Measurements from ENCODE around the gene MINAR2. TPM values are rescaled to one million over a fixed set of nuclear protein-coding genes. Genes with fewer than 3 reads are reported as not detected.

The MINAR2 gene
- total and polyA plus RNA-seq, 12 donors, result 0.03 to 0.39 TPM; not detected in 10

DNA sequence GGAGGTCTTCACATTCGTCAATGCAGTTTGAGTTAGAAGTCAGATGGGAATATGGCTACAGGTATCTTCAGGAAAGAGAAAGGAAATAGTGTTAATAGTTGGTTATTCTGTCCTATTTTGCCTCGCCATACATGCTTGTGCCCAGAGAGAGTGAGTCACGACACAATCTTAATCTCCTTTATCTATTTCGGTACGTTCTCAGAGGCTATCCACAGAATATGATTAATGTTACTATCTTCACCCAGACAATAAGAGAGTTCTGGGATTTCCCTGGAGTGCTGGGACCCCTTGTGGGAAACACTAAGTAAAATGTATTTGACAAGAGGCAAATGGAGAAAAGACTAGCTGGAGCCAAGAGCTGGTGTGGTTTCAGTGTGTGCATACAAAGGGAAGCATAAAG is 25.5 kb downstream of the MINAR2 start:
- WGBS, 4 donors, result 44 to 68% (median 56%) methylated on average over 5 of the region's 5 CpGs
- Histone ChIP-seq H3K9me3 (replicated peaks in 1 of 3) (no peaks in the 10 kb centered on the region), H3K27me3 (no peaks in the 10 kb centered on the region), H3K4me1 (replicated peaks in 1 of 2) (no peaks in the 10 kb centered on the region), H3K4me3 (no peak overlapping the region), H3K27ac (no peak overlapping the region), H3K36me3 (replicated peaks in 1 of 2) (no peaks in the 10 kb centered on the region)
- no peak for DNase-seq
- intact Hi-C loops (cut with DNase I), result loop anchor here (5.0 to 10.0 kb wide), 2 partner anchors 81 to 84 kb away; no protein-coding TSS in a partner anchor
- TF ChIP-seq POLR2A (IDR thresholded peaks at IDR 0.05) (no peak), CTCF (IDR thresholded peaks at IDR 0.05) (no peak)

- Histone ChIP-seq H3K4me3 (no peak overlapping the region), H3K27ac (no peak overlapping the region), H3K27me3 (no peaks in the 10 kb centered on the region), H3K9me3 (replicated peaks in 1 of 3) (no peaks in the 10 kb centered on the region), H3K36me3 (replicated peaks in 1 of 2) (no peaks in the 10 kb centered on the region), H3K4me1 (replicated peaks in 1 of 2) (no peaks in the 10 kb centered on the region)
- TF ChIP-seq POLR2A (IDR thresholded peaks at IDR 0.05), result no peak
- TF ChIP-seq CTCF (IDR thresholded peaks at IDR 0.05), result no peak
- intact Hi-C loops (cut with DNase I), result no loop called here
- DNase-seq, result no peak
- 71 to 87% (median 82%) methylated on average over 2 of the region's 2 CpGs for WGBS, 4 donors
Measured at GRCh38 chr5:129781594-129781993, 33.7 kb downstream of the MINAR2 start.

DNA sequence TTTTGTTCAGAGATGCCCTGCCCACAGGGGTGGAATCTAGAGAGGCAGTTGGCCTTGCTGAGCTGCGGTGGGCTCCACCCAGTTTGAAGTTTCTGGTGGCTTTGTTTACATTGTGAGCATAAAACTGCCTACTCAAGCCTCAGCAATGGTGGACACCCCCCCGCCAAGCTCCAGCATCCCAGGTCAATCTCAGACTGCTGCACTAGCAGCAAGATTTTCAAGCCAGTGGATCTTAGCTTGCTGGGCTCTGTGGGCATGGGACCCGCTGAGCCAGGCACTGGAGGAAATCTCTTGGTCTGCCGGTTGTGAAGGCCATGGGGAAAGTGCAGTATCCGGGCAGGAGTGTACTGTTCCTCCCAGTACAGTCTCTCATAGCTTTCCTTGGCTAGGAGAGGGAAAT is 55.5 kb downstream of the MINAR2 start:
- intact Hi-C loops (cut with DNase I), result no loop called here
- DNase-seq, result no peak
- H3K27ac ChIP-seq, result no peak overlapping the region
- no peaks in the 10 kb centered on the region for H3K4me1 ChIP-seq (replicated peaks in 1 of 2)
- WGBS, 4 donors, result 76 to 90% (median 83%) methylated on average over 2 to 5 of the region's 5 CpGs
- no peaks in the 10 kb centered on the region for H3K27me3 ChIP-seq
- no peaks in the 10 kb centered on the region for H3K9me3 ChIP-seq (replicated peaks in 1 of 3)
- no peak overlapping the region for H3K4me3 ChIP-seq
- TF ChIP-seq POLR2A (IDR thresholded peaks at IDR 0.05) (no peak), CTCF (IDR thresholded peaks at IDR 0.05) (no peak)
- no peaks in the 10 kb centered on the region for H3K36me3 ChIP-seq (replicated peaks in 1 of 2)

- Histone ChIP-seq H3K27ac (no peak overlapping the region), H3K9me3 (replicated peaks in 1 of 3) (no peaks in the 10 kb centered on the region), H3K27me3 (no peaks in the 10 kb centered on the region), H3K36me3 (replicated peaks in 1 of 2) (no peaks in the 10 kb centered on the region), H3K4me1 (replicated peaks in 1 of 2) (no peaks in the 10 kb centered on the region), H3K4me3 (no peak overlapping the region)
- WGBS, 4 donors, result 51 to 75% (median 54%) methylated on average over 2 to 7 of the region's 7 CpGs
- intact Hi-C loops (cut with DNase I), result no loop called here
- DNase-seq, result no peak
- TF ChIP-seq CTCF (IDR thresholded peaks at IDR 0.05), result no peak
- no peak for TF ChIP-seq POLR2A (IDR thresholded peaks at IDR 0.05)
Measured at GRCh38 chr5:129804705-129805104, 56.8 kb downstream of the MINAR2 start.

Measured in adrenal gland (tissue), 12 donors.